ELF-1 (cell line): ENCODE measurements around the gene ZNF280B.
A peak's percentile ranks its signal among the peaks of the same experiment; 100 is the strongest.
"Not testable (repeated sequence)": the region's sequence is repeated elsewhere in the genome, so short reads cannot be mapped to it uniquely, and the experiment has no call there.

Experiments used
- DNase-seq: peaks from one replicate; pipeline ENCODE4 v3.0.0-alpha.2; 2016; ENCODE audit warnings: low read depth, low spot score

ZNF280B gene

GRCh38 chr22:22535662-22536061 is 27.1 kb upstream of the ZNF280B start:
- DNase-seq: no peak

- no peak for DNase-seq
These were observed 26.3 kb upstream of the ZNF280B start for GRCh38 chr22:22534604-22535415.

- no peak for DNase-seq
These were observed 25.3 kb upstream of the ZNF280B start for GRCh38 chr22:22533863-22534262.

- no peak for DNase-seq
These were observed 24.9 kb upstream of the ZNF280B start for GRCh38 chr22:22533417-22533816.

GRCh38 chr22:22532547-22533071 is 24.1 kb upstream of the ZNF280B start:
- not testable (repeated sequence) for DNase-seq

GRCh38 chr22:22531770-22532546 is 23.4 kb upstream of the ZNF280B start:
- no peak for DNase-seq

- DNase-seq: no peak
These were observed 20.2 kb upstream of the ZNF280B start for GRCh38 chr22:22528780-22529179.

GRCh38 chr22:22527312-22527711 is 18.8 kb upstream of the ZNF280B start:
- no peak for DNase-seq

GRCh38 chr22:22526125-22526912 is 17.8 kb upstream of the ZNF280B start:
- no peak for DNase-seq

GRCh38 chr22:22523494-22523893 is 15.0 kb upstream of the ZNF280B start:
- DNase-seq: no peak

GRCh38 chr22:22521631-22522030 is 13.1 kb upstream of the ZNF280B start:
- no peak for DNase-seq

- peak; percentile 10 for DNase-seq
These were observed 12.4 kb upstream of the ZNF280B start for GRCh38 chr22:22520667-22521602.

- peak; percentile 19 for DNase-seq
These were observed 11.6 kb upstream of the ZNF280B start, which contains the start of gene ZNF280A for GRCh38 chr22:22520020-22520656. TSS of gene ZNF280A (minus strand) at chr22:22520270. CDS start at chr22:22515630, 4,640 bp downstream.

GRCh38 chr22:22519591-22519990 is 11.0 kb upstream of the ZNF280B start:
- no peak for DNase-seq

GRCh38 chr22:22516992-22517391 is 8.4 kb upstream of the ZNF280B start:
- no peak for DNase-seq

GRCh38 chr22:22515890-22516289 is 7.3 kb upstream of the ZNF280B start:
- DNase-seq: no peak

- not testable (repeated sequence) for DNase-seq
These were observed 5.9 kb upstream of the ZNF280B start for GRCh38 chr22:22514431-22514830.

GRCh38 chr22:22513619-22514018 is 5.1 kb upstream of the ZNF280B start:
- DNase-seq: no peak

- no peak for DNase-seq
These were observed 4.4 kb upstream of the ZNF280B start for GRCh38 chr22:22512951-22513350.

- DNase-seq: not testable (repeated sequence)
These were observed 2.3 kb upstream of the ZNF280B start for GRCh38 chr22:22510833-22511232.
